H1 (cell line): Measurements from ENCODE around the gene DENND2D. TPM values are rescaled to one million over a fixed set of nuclear protein-coding genes. Genes with fewer than 3 reads are reported as not detected.

Experiments
- CTCF ChIA-PET: fragments of 300-600 bp; sonication (Branson Sonifier 250); formaldehyde crosslinking; loops from one replicate; lab custom pipeline; 2021; ENCODE audit not compliant: partially characterized antibody; lab: Charles Lee
- POLR2A ChIA-PET: fragments of 300-600 bp; sonication (Branson Sonifier 250); formaldehyde crosslinking; loops from one replicate; lab custom pipeline; 2021; ENCODE audit warnings: inconsistent platforms; ENCODE audit not compliant: partially characterized antibody; lab: Charles Lee
- DNase-seq, 2 experiments: peaks; one replicate each; pipeline versions ENCODE4 v3.0.0 to v3.0.0-alpha.2; 2010 to 2022; ENCODE audit warnings: low spot score in 2 of 2, low read depth in 1 of 2, mixed read lengths in 1 of 2
- FAIRE-seq: peaks from 2 replicates; lab custom pipeline; 2011; peaks lifted over from hg19 to GRCh38; lab: Jason Lieb, UNC
- H2AFZ ChIP-seq: 2 replicates; pipeline ENCODE4 v1.8.1; 2012; ENCODE audit warnings: low read length, inconsistent platforms
- H2AK5ac ChIP-seq: 2 replicates; pipeline ENCODE4 v1.6.1; 2013; ENCODE audit warnings: low read depth, low read length
- H2BK120ac ChIP-seq: replicated peaks from 2 replicates; pipeline ENCODE3; 2013; ENCODE audit warnings: low read depth, low read length, inconsistent platforms
- H2BK12ac ChIP-seq: 2 replicates; pipeline ENCODE4 v1.6.1; 2013; ENCODE audit warnings: low read depth, low read length
- H2BK15ac ChIP-seq: 2 replicates; pipeline ENCODE4 v1.6.1; 2013; ENCODE audit warnings: low read length
- H2BK20ac ChIP-seq: 2 replicates; pipeline ENCODE4 v1.6.1; 2013; ENCODE audit warnings: low read length
- H2BK5ac ChIP-seq: 2 replicates; pipeline ENCODE4 v1.6.1; 2013; ENCODE audit warnings: low read depth, low read length
- H3K14ac ChIP-seq: 2 replicates; pipeline ENCODE4 v1.6.1; 2013; ENCODE audit warnings: inconsistent platforms; ENCODE audit not compliant: insufficient read length
- H3K18ac ChIP-seq: 2 replicates; pipeline ENCODE4 v1.6.1; 2013; ENCODE audit warnings: low read length; ENCODE audit errors: extremely low read depth
- H3K23ac ChIP-seq: 2 replicates; pipeline ENCODE4 v1.6.1; 2013; ENCODE audit warnings: inconsistent platforms; ENCODE audit not compliant: insufficient read length
- H3K23me2 ChIP-seq: 2 replicates; pipeline ENCODE4 v1.6.1; 2013; ENCODE audit warnings: low read depth, low read length
- H3K27ac ChIP-seq: 2 replicates; pipeline ENCODE4 v1.6.1; 2011; ENCODE audit warnings: low read depth, low read length, inconsistent platforms
- H3K27me3 ChIP-seq, 4 experiments: replicated peaks in 1 of 4; 1 replicate in 1 of 4; 2 replicates in 3 of 4; pipeline versions ENCODE4 v1.6.1 to v1.8.1; 2011 to 2013; ENCODE audit warnings: low read length in 3 of 4, mild to moderate bottlenecking in 3 of 4, inconsistent platforms in 2 of 4, mixed read lengths in 2 of 4, moderate library complexity in 1 of 4; ENCODE audit not compliant: control insufficient read depth in 3 of 4, insufficient read depth in 3 of 4; ENCODE audit errors: extremely low read depth in 1 of 4
- H3K36me3 ChIP-seq, 4 experiments: 2 replicates each; pipeline versions ENCODE4 v1.6.1 to v1.8.1; 2011 to 2013; ENCODE audit warnings: mild to moderate bottlenecking in 4 of 4, low read length in 3 of 4, moderate library complexity in 2 of 4, control low read depth in 1 of 4, inconsistent platforms in 1 of 4; ENCODE audit not compliant: insufficient read depth in 4 of 4, control insufficient read depth in 2 of 4
- H3K4ac ChIP-seq: replicated peaks from 2 replicates; pipeline ENCODE3; 2013; ENCODE audit warnings: low read length, low read depth, mixed read lengths, inconsistent platforms; ENCODE audit not compliant: insufficient read length
- H3K4me1 ChIP-seq, 4 experiments: replicated peaks in 1 of 4; 1 replicate in 1 of 4; 2 replicates in 3 of 4; pipeline versions ENCODE4 v1.6.1 to v1.8.1; 2011 to 2013; ENCODE audit warnings: low read length in 3 of 4, inconsistent platforms in 2 of 4, mixed read lengths in 1 of 4; ENCODE audit not compliant: insufficient read depth in 4 of 4, control insufficient read depth in 3 of 4
- H3K4me2 ChIP-seq, 2 experiments: 2 replicates each; pipeline versions ENCODE4 v1.6.1 to v1.8.1; 2011 to 2013; ENCODE audit warnings: low read depth in 2 of 2, low read length in 2 of 2, control low read depth in 1 of 2, inconsistent platforms in 1 of 2, mild to moderate bottlenecking in 1 of 2; ENCODE audit not compliant: insufficient read depth in 1 of 2
- H3K4me3 ChIP-seq, 4 experiments: fragments of 200-600, 300-600 bp in 1 of 4; sonication (generic), shearing (Covaris generic), sonication (Bioruptor Twin) in 1 of 4; 2 replicates each; pipeline versions ENCODE4 v1.5.1 to v1.8.1; 2011 to 2016; ENCODE audit warnings: low read length in 4 of 4, low read depth in 3 of 4, control low read depth in 2 of 4, inconsistent platforms in 2 of 4, mild to moderate bottlenecking in 2 of 4, mixed read lengths in 1 of 4, moderate library complexity in 1 of 4; ENCODE audit not compliant: insufficient read depth in 2 of 4; ENCODE audit errors: extremely low read depth in 1 of 4
- H3K56ac ChIP-seq: replicated peaks from 2 replicates; pipeline ENCODE3; 2013; ENCODE audit warnings: low read depth, mild to moderate bottlenecking, mixed read lengths, low read length, inconsistent platforms; ENCODE audit not compliant: insufficient read length
- H3K79me1 ChIP-seq: 2 replicates; pipeline ENCODE4 v1.6.1; 2013; ENCODE audit warnings: low read depth, low read length, control low read depth
- H3K79me2 ChIP-seq, 2 experiments: 2 replicates each; pipeline versions ENCODE4 v1.6.1 to v1.8.1; 2012 to 2013; ENCODE audit warnings: low read length in 2 of 2, mild to moderate bottlenecking in 2 of 2, inconsistent platforms in 1 of 2; ENCODE audit not compliant: insufficient read depth in 2 of 2, control insufficient read depth in 1 of 2
- H3K9ac ChIP-seq, 4 experiments: replicated peaks in 1 of 4; 1 replicate in 1 of 4; 2 replicates in 3 of 4; pipeline versions ENCODE4 v1.6.1 to v1.8.1; 2011 to 2013; ENCODE audit warnings: low read depth in 3 of 4, low read length in 3 of 4, control low read depth in 2 of 4, mild to moderate bottlenecking in 2 of 4, moderate library complexity in 2 of 4, inconsistent platforms in 1 of 4; ENCODE audit errors: extremely low read depth in 1 of 4
- H3K9me3 ChIP-seq, 2 experiments: 2 replicates each; pipeline versions ENCODE4 v1.6.1 to v1.8.1; 2012 to 2013; ENCODE audit warnings: mild to moderate bottlenecking in 2 of 2, moderate library complexity in 2 of 2, control low read depth in 1 of 2, inconsistent platforms in 1 of 2, low read depth in 1 of 2, low read length in 1 of 2, mixed read lengths in 1 of 2; ENCODE audit not compliant: insufficient read depth in 2 of 2
- H4K20me1 ChIP-seq, 2 experiments: replicated peaks in 1 of 2; 2 replicates each; pipeline versions ENCODE3 to v1.8.1; 2011 to 2013; ENCODE audit warnings: inconsistent platforms in 2 of 2, low read length in 2 of 2, mild to moderate bottlenecking in 1 of 2; ENCODE audit not compliant: insufficient read depth in 2 of 2, control insufficient read depth in 1 of 2
- H4K5ac ChIP-seq: 2 replicates; pipeline ENCODE4 v1.6.1; 2013; ENCODE audit warnings: low read length, low read depth, mixed read lengths, inconsistent platforms; ENCODE audit not compliant: insufficient read length
- H4K8ac ChIP-seq: 2 replicates; pipeline ENCODE4 v1.8.0; 2013; ENCODE audit warnings: mild to moderate bottlenecking, moderate library complexity, low read length, inconsistent platforms; ENCODE audit not compliant: insufficient read depth; ENCODE audit errors: extremely low read depth
- H4K91ac ChIP-seq: replicated peaks from 2 replicates; pipeline ENCODE3; 2013; ENCODE audit warnings: low read length, mixed read lengths, inconsistent platforms; ENCODE audit not compliant: insufficient read length
- CHD1 ChIP-seq: IDR thresholded peaks from 2 replicates; pipeline ENCODE4 v1.6.1; 2012; ENCODE audit warnings: low read depth, low read length, improper control_type of control experiment
- GABPA ChIP-seq: IDR thresholded peaks from 2 replicates; pipeline ENCODE4 v1.6.1; 2011; ENCODE audit warnings: mild to moderate bottlenecking, low read length, moderate library complexity, borderline replicate concordance; ENCODE audit not compliant: insufficient read depth
- HDAC2 ChIP-seq, 2 experiments: fragments of 300-600 bp in 1 of 2; sonication (generic) in 1 of 2; IDR thresholded peaks; 2 replicates each; pipeline ENCODE4 v1.6.1; 2011 to 2012; ENCODE audit warnings: low read depth in 2 of 2, low read length in 2 of 2, mild to moderate bottlenecking in 2 of 2, moderate library complexity in 2 of 2, borderline replicate concordance in 1 of 2, inconsistent platforms in 1 of 2
- POU5F1 ChIP-seq: IDR thresholded peaks from 2 replicates; pipeline ENCODE4 v1.6.1; 2011; ENCODE audit warnings: low read depth, mild to moderate bottlenecking, low read length, moderate library complexity
- SP1 ChIP-seq: IDR thresholded peaks from 2 replicates; pipeline ENCODE4 v1.6.1; 2011; ENCODE audit warnings: low read depth, low read length
- SP2 ChIP-seq: IDR thresholded peaks from 2 replicates; pipeline ENCODE4 v1.6.1; 2012; ENCODE audit warnings: mild to moderate bottlenecking, low read length, inconsistent platforms
- SRF ChIP-seq: IDR thresholded peaks from 2 replicates; pipeline ENCODE4 v1.6.1; 2011; ENCODE audit warnings: mild to moderate bottlenecking, low read depth, low read length, moderate library complexity
- TAF1 ChIP-seq: IDR thresholded peaks from 2 replicates; pipeline ENCODE4 v1.6.1; 2011; ENCODE audit warnings: mild to moderate bottlenecking, low read depth, low read length
- WGBS, 2 experiments: shearing (Covaris generic) in 1 of 2; methylation state at CpG; one replicate each; pipeline versions ENCODE4 v1.1.6 to v1.1.7; 2013 to 2015; ENCODE audit warnings: low lambda C conversion rate in 2 of 2, mixed read lengths in 2 of 2, inconsistent platforms in 1 of 2, low coverage in 1 of 2, missing lambda C conversion rate in 1 of 2; ENCODE audit not compliant: insufficient replicate concordance in 2 of 2, insufficient coverage in 1 of 2, insufficient read length in 1 of 2; ENCODE audit errors: extremely low coverage in 1 of 2, missing lambda C conversion rate in 1 of 2; 5-methylcytosine and 5-hydroxymethylcytosine counted together
- polyA plus RNA-seq, 7 experiments: library from polyadenylated mRNA; depleted of rRNA in 3 of 7; stranded (reverse) in 5 of 7; unstranded in 2 of 7; fragments of >200 nt in 5 of 7; fragments of 200-250 nt in 2 of 7; gene quantifications; 1 replicate in 5 of 7; 2 replicates in 1 of 7; 4 replicates in 1 of 7; pipeline versions ENCODE4 v1.2.1 to v1.2.3, GENCODE V29; 2011 to 2013; ENCODE audit warnings: missing spikeins in 2 of 7, mixed read lengths in 2 of 7
- total RNA-seq: library from RNA; stranded (reverse); fragmentation: NEBNext Ultra II Directional; extraction: Animal tissue kit (Norgen Biotek cat#: 25700); gene quantifications from 2 replicates; pipeline ENCODE4 v1.2.1, GENCODE V29; 2021

Gene DENND2D
- total and polyA plus RNA-seq, 2 of the 8 experiments (the other 6 are each of a cell fraction or from before 2014, with no cell fraction given), result 0.58 to 1.6 TPM

- ChIA-PET POLR2A (no interaction called here), CTCF (no interaction called here)
- Histone ChIP-seq H2BK20ac (no peak overlapping the region), H2AFZ (no peak overlapping the region), H3K79me2 (no peaks in the 10 kb centered on the region), H4K91ac (no peak overlapping the region), H3K36me3 (no peaks in the 10 kb centered on the region), H2BK12ac (no peak overlapping the region), H3K18ac (no peak overlapping the region), H3K27me3 (peaks cover 16 to 33% (median 27%) of the 10 kb centered on the region in 4 experiments), H3K4me1 (peaks cover 0 to 2% (median 1%) of the 10 kb centered on the region in 4 experiments; a peak in 2 of 7 replicates), H3K23me2 (no peaks in the 10 kb centered on the region; the same call in 1 of the 2 replicates), H2AK5ac (no peak overlapping the region), H3K9me3 (no peaks in the 10 kb centered on the region), H3K56ac (no peak overlapping the region), H3K4me3 (no peak overlapping the region), H3K79me1 (no peaks in the 10 kb centered on the region), H4K5ac (no peak overlapping the region), H2BK120ac (no peak overlapping the region), H3K9ac (no peak overlapping the region), H3K27ac (no peak overlapping the region), H2BK5ac (no peak overlapping the region), H4K20me1 (no peaks in the 10 kb centered on the region), H2BK15ac (no peak overlapping the region), H4K8ac (no peak overlapping the region), H3K14ac (no peak overlapping the region), H3K23ac (no peak overlapping the region), H3K4ac (no peak overlapping the region), H3K4me2 (no peak overlapping the region)
- WGBS, 2 experiments, result 85% methylated on average over 2 of the region's 2 CpGs; no CpG with 5 or more reads in 1 of the 2 experiments
- DNase-seq (no peak), FAIRE-seq (no peak)
- TF ChIP-seq SP2 (no peak), SRF (no peak), HDAC2 (IDR thresholded peaks at IDR 0.05; ENCODE audit: borderline replicate concordance in 1 of 2, low read depth in 2 of 2, low read length in 2 of 2) (no peak), CHD1 (no peak), TAF1 (no peak), SP1 (no peak), POU5F1 (no peak), GABPA (no peak)
These were observed 5.2 kb upstream of the DENND2D start for GRCh38 chr1:111205714-111206050.
